DMS 273 (cell line): ENCODE results near the gene TMEM91.
"Not testable (repeated sequence)": the region's sequence is repeated elsewhere in the genome, so short reads cannot be mapped to it uniquely, and the experiment has no call there.

ENCODE experiments used
- DNase-seq: peaks from one replicate; lab custom pipeline; 2025; ENCODE audit not compliant: unreplicated experiment; lab: John Stamatoyannopoulos, UW

Gene TMEM91

DNA sequence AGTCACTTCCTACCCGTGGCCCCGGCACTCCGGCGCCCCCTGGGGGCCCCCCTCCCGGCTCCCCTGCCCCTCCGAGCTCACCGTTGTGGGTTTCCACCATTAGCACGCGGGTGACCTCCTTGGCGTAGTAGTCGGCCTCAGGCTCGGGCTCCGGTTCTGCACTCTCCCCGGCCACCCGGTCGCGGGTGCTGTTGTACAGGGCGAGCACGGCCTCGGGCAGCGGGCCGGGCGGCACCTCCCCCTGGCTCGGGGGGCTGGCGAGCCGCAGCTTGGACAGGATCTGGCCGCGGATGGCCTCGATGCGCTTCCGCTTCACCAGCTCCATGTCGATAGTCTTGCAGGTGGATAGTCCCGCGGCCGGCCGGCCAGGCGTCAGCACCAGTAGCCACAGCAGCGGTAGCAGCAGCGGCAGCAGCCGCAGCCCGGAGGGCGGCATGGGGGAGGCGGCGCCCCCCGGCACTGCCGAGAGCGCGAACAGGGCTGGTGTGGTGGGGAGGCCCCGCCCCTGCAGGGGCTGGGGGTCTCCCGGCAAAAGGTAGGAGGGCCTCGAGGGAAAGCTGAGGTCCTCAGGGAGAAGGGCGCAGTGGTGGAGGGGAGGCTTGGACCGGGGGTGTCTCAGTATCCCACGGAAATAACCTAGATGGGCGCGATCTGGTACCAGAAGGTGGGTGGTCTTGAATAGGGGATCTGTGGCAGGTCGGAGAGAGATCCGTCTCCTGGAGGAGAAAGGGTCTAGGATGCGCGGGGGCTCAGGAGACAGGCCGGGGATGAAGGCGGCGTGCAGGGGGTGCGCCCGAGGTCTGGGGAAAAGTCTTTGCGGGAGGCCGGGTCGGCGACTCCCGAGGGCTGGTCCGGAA is 23.5 kb upstream of the TMEM91 start:
- DNase-seq: peak; percentile 78

- DNase-seq: peak; percentile 81
Measured at GRCh38 chr19:41353466-41354342, 22.6 kb upstream of the TMEM91 start, which contains the start of gene TGFB1. TGFB1 (minus strand) TSS chr19:41353922; CDS start chr19:41353044, 878 bp downstream.

DNA sequence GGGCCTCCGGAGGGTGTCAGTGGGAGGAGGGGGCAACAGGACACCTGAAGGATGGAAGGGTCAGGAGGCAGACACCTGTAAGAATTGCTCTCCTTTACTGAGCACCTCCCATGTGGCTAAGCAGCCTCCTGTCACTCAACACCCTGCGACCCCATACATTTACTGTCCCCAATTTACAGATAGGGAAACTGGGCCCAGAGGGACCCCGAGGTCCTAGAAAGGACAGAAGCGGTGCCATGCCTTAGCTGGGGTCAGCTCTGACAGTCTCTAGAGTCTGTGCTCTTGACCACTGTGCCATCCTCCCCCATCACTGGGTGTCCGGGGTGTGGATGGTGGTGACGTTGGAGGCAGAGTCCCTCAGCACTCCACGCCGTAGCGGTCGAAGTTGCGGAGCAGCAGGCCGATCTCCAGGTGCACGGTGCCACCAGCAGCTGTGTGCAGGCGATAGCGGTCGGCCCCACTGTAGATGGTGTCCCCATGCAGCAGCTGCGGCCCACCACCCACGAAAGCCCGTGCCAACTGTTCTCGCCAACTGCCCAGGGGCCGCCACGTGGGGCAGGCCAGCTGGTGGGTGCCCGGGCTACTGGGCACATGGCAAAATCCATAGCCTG is 21.9 kb upstream of the TMEM91 start:
- DNase-seq: no peak

DNA sequence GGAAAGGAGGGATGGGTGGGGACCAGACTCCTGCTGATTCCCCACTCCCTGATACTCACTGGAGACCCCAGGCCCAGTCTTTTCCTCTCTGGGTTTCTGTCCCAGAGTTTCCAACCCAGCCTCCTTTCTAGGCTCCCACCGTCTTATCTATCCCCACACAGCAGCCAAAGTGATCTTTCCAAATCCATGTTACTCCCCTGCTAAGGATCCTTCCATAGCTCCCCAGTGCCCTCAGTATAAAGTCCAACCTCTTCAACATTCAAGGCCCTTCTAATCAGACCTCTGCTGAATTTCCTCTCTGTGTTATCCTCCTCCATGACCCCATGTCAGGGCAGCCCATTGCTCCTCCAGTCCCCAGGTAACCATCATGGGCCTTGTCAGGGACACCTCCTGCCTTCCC is 21.3 kb upstream of the TMEM91 start:
- no peak for DNase-seq

DNA sequence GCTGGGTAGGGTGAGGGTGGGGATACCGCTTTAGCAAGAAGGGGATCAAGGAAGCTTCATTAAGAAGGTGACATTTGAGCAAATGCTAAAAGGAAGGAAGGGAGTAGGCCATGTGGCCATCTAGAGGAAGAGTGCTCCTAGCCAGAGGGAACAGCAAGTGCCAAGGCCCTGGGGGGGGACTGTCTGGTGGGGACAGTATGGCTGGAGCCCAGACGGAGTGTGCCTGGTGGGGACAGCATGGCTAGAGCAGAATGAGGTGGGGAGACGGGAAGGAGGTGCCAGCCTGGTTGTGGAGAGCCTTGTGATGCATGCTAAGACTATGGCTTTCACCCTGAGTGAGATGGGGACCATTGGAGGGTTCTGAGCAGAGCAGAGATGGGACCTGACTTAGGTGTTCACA is 20.5 kb upstream of the TMEM91 start:
- no peak for DNase-seq

- DNase-seq: no peak
Measured at GRCh38 chr19:41356984-41357739, 19.2 kb upstream of the TMEM91 start.

GRCh38 chr19:41357746-41358145 is 18.6 kb upstream of the TMEM91 start:
- no peak for DNase-seq

DNA sequence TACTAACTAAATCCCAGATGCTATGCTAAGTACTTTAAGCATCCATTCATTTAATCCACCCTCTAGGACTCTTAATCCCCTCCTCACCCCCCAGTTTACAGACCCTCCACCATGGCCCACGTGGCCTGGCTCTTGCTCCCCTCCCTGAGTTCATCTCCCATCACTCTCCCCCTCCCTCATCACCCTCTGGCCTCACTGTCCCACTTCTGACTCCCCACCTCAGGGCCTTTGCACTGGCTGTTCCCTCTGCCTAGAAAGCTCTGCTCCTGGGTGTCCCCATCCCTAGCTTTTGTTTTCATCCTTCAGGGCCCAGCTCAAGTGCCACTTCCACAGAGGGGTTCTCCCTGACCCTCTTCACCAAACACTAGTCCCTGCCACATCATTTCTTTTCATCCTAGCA is 16.6 kb upstream of the TMEM91 start:
- DNase-seq: no peak

GRCh38 chr19:41362143-41362847 is 14.0 kb upstream of the TMEM91 start:
- no peak for DNase-seq

- DNase-seq: no peak
Measured at GRCh38 chr19:41363371-41363752, 13.0 kb upstream of the TMEM91 start.

DNA sequence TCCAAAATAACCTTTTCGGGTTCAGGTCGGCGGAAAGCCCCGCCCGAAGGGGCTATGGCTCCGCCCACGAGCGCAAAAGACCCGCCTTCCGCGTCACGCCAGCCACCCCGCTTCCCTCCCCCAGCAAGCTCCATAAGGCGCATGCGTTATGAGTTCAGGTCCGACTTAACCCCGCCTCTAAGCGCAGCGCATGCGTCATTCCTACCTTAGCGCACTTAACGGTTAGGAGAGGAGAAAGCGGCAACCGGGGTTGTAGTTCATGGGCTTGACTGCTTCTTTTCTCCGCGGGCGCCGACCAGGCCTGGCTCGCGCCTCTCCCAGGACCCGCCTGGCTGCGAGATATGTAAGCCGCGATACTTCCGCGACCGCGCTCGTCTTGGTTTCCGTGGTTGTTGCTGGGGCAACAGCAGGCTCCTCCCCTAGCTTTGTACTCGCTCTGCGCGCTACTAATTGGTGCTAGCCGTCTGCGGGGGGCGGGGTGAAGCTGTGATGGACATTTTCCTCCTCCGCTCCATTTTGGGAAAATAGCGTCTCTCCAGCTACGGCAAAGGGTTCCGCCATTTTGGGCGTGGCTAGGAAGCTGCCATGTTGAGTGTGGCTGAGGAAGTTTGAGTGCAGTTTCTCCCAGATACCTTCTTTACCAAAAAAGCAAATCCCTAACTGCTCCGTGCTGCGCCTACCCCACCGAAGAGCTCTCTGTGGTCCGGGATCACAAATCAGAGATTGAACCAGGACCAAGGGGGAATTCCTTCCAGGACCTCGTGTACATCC is 12.4 kb upstream of the TMEM91 start, which contains the start of gene B9D2:
TSS of gene B9D2 (minus strand) at position 397 of the 771 bp plus-strand sequence. CDS start 630 bp downstream, outside the sequence.
- peak; percentile 99 for DNase-seq

GRCh38 chr19:41364524-41365391 is 11.6 kb upstream of the TMEM91 start:
- no peak for DNase-seq

- DNase-seq: peak; percentile 53
Measured at GRCh38 chr19:41366089-41366488, 10.2 kb upstream of the TMEM91 start.

GRCh38 chr19:41367848-41368301 is 8.5 kb upstream of the TMEM91 start:
- DNase-seq: no peak

DNA sequence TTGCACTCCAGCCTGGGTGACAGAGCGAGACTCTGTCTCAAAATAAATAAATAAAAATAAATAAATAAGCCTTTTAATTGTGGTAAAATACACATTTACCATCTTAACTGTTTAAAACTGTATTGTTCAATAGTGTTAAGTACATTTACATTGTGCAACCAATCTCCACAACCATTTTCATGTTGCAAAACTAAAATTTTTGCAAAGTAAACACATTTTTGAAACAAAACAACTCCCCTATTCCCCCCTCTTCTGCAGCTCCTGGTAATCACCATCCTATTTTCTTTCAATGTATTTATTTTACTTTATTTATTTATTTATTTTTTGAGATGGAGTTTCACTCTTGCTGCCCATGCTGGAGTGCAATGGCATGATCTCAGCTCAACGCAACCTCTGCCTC is 6.6 kb upstream of the TMEM91 start:
- no peak for DNase-seq

- not testable (repeated sequence) for DNase-seq
Measured at GRCh38 chr19:41371119-41371518, 5.2 kb upstream of the TMEM91 start.

DNA sequence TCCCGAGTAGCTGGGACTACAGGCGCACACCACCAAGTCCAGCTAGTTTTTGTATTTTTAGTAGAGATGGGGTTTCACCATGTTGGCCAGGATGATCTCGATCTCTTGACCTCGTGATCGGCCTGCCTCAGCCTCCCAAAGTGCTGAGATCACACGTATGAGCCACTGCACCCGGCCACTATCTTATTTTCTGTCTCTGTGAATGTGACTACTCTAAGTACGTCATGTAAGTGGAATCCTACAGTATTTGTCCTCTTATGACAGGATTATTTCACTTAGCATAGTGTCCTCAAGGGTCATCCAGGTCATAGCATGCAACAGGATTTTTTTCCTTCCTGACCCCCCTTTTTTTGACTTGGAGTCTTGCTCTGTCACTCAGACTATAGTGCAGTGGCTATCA is 4.8 kb upstream of the TMEM91 start:
- DNase-seq: no peak

DNA sequence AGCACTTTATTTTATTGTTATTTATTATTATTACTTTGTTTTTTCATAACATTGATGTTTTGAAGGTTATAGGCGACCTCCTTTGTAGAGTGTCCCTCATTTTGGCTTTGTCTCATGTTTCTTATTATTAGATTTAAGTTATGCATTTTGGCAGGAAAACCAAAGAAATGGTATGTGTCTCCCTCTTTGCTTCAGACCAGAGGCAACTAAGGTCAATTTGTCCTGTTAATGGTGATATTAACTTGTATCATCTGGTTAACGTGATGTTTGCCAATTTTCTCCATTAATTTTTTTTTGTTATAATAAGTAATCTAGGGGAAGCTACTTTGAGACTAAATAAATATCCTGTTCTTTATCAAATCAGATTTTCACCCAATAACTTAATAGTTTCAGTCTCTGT is 3.8 kb upstream of the TMEM91 start:
- DNase-seq: no peak
